AG04450 (cell line): ENCODE measurements around the gene HDAC2. TPM values are rescaled to one million over a fixed set of nuclear protein-coding genes. Genes with fewer than 3 reads are reported as not detected.
"Not testable (repeated sequence)": the region's sequence is repeated elsewhere in the genome, so short reads cannot be mapped to it uniquely, and the experiment has no call there.

Experiments used
- CTCF ChIA-PET: fragments of 300-600, 350-600 bp; formaldehyde crosslinking; extraction: SDS; loops from one replicate; lab custom pipeline; 2022; ENCODE audit warnings: antibody characterized with exemption, inconsistent platforms; lab: Charles Lee
- POLR2A ChIA-PET: fragments of 350-600 bp; formaldehyde crosslinking; extraction: SDS; loops from one replicate; lab custom pipeline; 2021; ENCODE audit warnings: antibody characterized with exemption, inconsistent platforms; lab: Yijun Ruan, JAX
- DNase-seq: peaks from one replicate; pipeline ENCODE4 v3.0.0-alpha.2; 2011; ENCODE audit warnings: low read depth, low spot score
- H3K27ac ChIP-seq: one replicate; pipeline ENCODE4 v1.5.1; 2012; ENCODE audit warnings: low read depth, low read length, control low read depth
- H3K27me3 ChIP-seq: one replicate; pipeline ENCODE4 v1.6.0; 2012; ENCODE audit warnings: low read length; ENCODE audit not compliant: control insufficient read depth, insufficient read depth
- H3K4me3 ChIP-seq: 2 replicates; pipeline ENCODE4 v1.5.1; 2011; ENCODE audit warnings: mild to moderate bottlenecking, low read depth, low read length, control low read depth
- H3K9me3 ChIP-seq: 2 replicates; pipeline ENCODE4 v1.5.1; 2012; ENCODE audit warnings: low read length; ENCODE audit not compliant: control insufficient read depth, insufficient read depth
- CTCF ChIP-seq: IDR thresholded peaks from 2 replicates; pipeline ENCODE4 v1.5.1; 2011; ENCODE audit warnings: low read depth, low read length, control low read depth, inconsistent platforms
- polyA plus RNA-seq: library from polyadenylated mRNA; depleted of rRNA; stranded (reverse); fragments of >200 nt; gene quantifications from 2 replicates; pipeline ENCODE4 v1.2.3, GENCODE V29; 2011

The HDAC2 gene
- polyA plus RNA-seq, 1 experiment, result 242 TPM

- POLR2A ChIA-PET, result no interaction called here
- Histone ChIP-seq H3K27me3 (no peaks in the 10 kb centered on the region), H3K4me3 (no peak overlapping the region), H3K27ac (no peak overlapping the region), H3K9me3 (no peaks in the 10 kb centered on the region; the same call in 1 of the 2 replicates)
- TF ChIP-seq CTCF, result no peak
- CTCF ChIA-PET, result interaction anchor here (1.4 to 3.8 kb wide), 2 partner anchors 12 to 15 kb away, joined by 3 to 17 read pairs; no protein-coding TSS in a partner anchor
- DNase-seq, result no peak
These were observed 46.6 kb downstream of the HDAC2 start for GRCh38 chr6:113924312-113924723.

- no peaks in the 10 kb centered on the region for H3K27me3 ChIP-seq
- ChIA-PET CTCF (interaction anchor here (1.4 to 3.8 kb wide), 2 partner anchors 13 to 15 kb away, joined by 3 to 17 read pairs; no protein-coding TSS in a partner anchor), POLR2A (interaction anchor here (0.5 kb wide), 1 partner anchor 699 kb away, joined by 3 read pairs; no protein-coding TSS in a partner anchor)
- no peak overlapping the region for H3K4me3 ChIP-seq
- H3K27ac ChIP-seq, result no peak overlapping the region
- no peak for TF ChIP-seq CTCF
- H3K9me3 ChIP-seq, result no peaks in the 10 kb centered on the region
- no peak for DNase-seq
These were observed 47.4 kb downstream of the HDAC2 start for GRCh38 chr6:113923526-113923925.

- ChIA-PET CTCF (interaction anchor here (0.7 to 3.8 kb wide), 2 partner anchors 13 to 1242 kb away, joined by 3 to 17 read pairs; no protein-coding TSS in a partner anchor), POLR2A (no interaction called here)
- H3K9me3 ChIP-seq, result no peaks in the 10 kb centered on the region
- no peak for DNase-seq
- no peak overlapping the region for H3K4me3 ChIP-seq
- H3K27me3 ChIP-seq, result no peaks in the 10 kb centered on the region
- no peak for TF ChIP-seq CTCF
- no peak overlapping the region for H3K27ac ChIP-seq
These were observed 49.5 kb downstream of the HDAC2 start for GRCh38 chr6:113921299-113921904.

- TF ChIP-seq CTCF, result no peak
- Histone ChIP-seq H3K9me3 (no peaks in the 10 kb centered on the region), H3K4me3 (no peak overlapping the region), H3K27me3 (no peaks in the 10 kb centered on the region), H3K27ac (no peak overlapping the region)
- DNase-seq, result no peak
- POLR2A ChIA-PET, result no interaction called here
- CTCF ChIA-PET, result interaction anchor here (1.7 to 3.8 kb wide), 2 partner anchors 12 kb away, joined by 10 to 17 read pairs; no protein-coding TSS in a partner anchor
These were observed 50.2 kb downstream of the HDAC2 start for GRCh38 chr6:113920663-113921267.

GRCh38 chr6:113910285-113910684 is 60.7 kb downstream of the HDAC2 start:
- H3K27me3 ChIP-seq, H3K4me3 ChIP-seq, H3K9me3 ChIP-seq, H3K27ac ChIP-seq, POLR2A ChIA-PET, DNase-seq: not testable (repeated sequence)
- CTCF ChIA-PET, result interaction anchor here (1.1 to 3.0 kb wide), 8 partner anchors 9 to 1573 kb away, joined by 3 to 17 read pairs (median 6); no protein-coding TSS in a partner anchor
